Measurements from ENCODE around the gene TBC1D5.
"Not testable (repeated sequence)": the region's sequence is repeated elsewhere in the genome, so short reads cannot be mapped to it uniquely, and the experiment has no call there.

TBC1D5 gene

GRCh38 chr3:17420668-17421067, 321.8 kb downstream of the TBC1D5 start:
- FAIRE-seq (no peak), DNase-seq (ENCODE audit: low spot score) (no peak)

GRCh38 chr3:17412950-17413530, 329.4 kb downstream of the TBC1D5 start:
- FAIRE-seq (no peak), DNase-seq (ENCODE audit: low spot score) (peak; percentile 40)

- DNase-seq (ENCODE audit: low spot score) (no peak), FAIRE-seq (no peak)
These were observed 331.1 kb downstream of the TBC1D5 start for GRCh38 chr3:17411157-17411877.

GRCh38 chr3:17407576-17407975, 334.9 kb downstream of the TBC1D5 start:
- no peak for DNase-seq (ENCODE audit: low spot score)
- FAIRE-seq: no peak

GRCh38 chr3:17404548-17404947, 337.9 kb downstream of the TBC1D5 start:
- FAIRE-seq: no peak
- no peak for DNase-seq (ENCODE audit: low spot score)

GRCh38 chr3:17402442-17402841, 340.0 kb downstream of the TBC1D5 start:
- FAIRE-seq: no peak
- DNase-seq (ENCODE audit: low spot score): no peak

- DNase-seq (ENCODE audit: low spot score) (no peak), FAIRE-seq (no peak)
These were observed 340.5 kb downstream of the TBC1D5 start for GRCh38 chr3:17401912-17402311.

- FAIRE-seq (no peak), DNase-seq (ENCODE audit: low spot score) (no peak)
These were observed 342.8 kb downstream of the TBC1D5 start for GRCh38 chr3:17399586-17399985.

GRCh38 chr3:17398959-17399551, 343.4 kb downstream of the TBC1D5 start:
- FAIRE-seq (no peak), DNase-seq (ENCODE audit: low spot score) (no peak)

GRCh38 chr3:17396036-17396435, 346.4 kb downstream of the TBC1D5 start:
- no peak for FAIRE-seq

GRCh38 chr3:17394541-17395155, 347.8 kb downstream of the TBC1D5 start:
- no peak for FAIRE-seq
- no peak for DNase-seq (ENCODE audit: low spot score)

More at GRCh38 chr3:17396036-17396435, 346.4 kb downstream of the TBC1D5 start:
- DNase-seq (ENCODE audit: low spot score): no peak

GRCh38 chr3:17392516-17392915, 349.9 kb downstream of the TBC1D5 start:
- not testable (repeated sequence) for DNase-seq (ENCODE audit: low spot score); FAIRE-seq

- DNase-seq (ENCODE audit: low spot score) (no peak), FAIRE-seq (no peak)
These were observed 351.6 kb downstream of the TBC1D5 start for GRCh38 chr3:17390785-17391184.

- DNase-seq (ENCODE audit: low spot score) (no peak), FAIRE-seq (no peak)
These were observed 355.3 kb downstream of the TBC1D5 start for GRCh38 chr3:17387108-17387507.

GRCh38 chr3:17386432-17386831, 356.0 kb downstream of the TBC1D5 start:
- no peak for FAIRE-seq
- no peak for DNase-seq (ENCODE audit: low spot score)

GRCh38 chr3:17384567-17385296, 357.7 kb downstream of the TBC1D5 start:
- DNase-seq (ENCODE audit: low spot score): no peak
- FAIRE-seq: no peak

GRCh38 chr3:17373304-17373703, 369.1 kb downstream of the TBC1D5 start:
- DNase-seq (ENCODE audit: low spot score): no peak

GRCh38 chr3:17372362-17373210, 369.8 kb downstream of the TBC1D5 start:
- FAIRE-seq: no peak
- no peak for DNase-seq (ENCODE audit: low spot score)

More at GRCh38 chr3:17373304-17373703, 369.1 kb downstream of the TBC1D5 start:
- no peak for FAIRE-seq

- no peak for FAIRE-seq
These were observed 372.5 kb downstream of the TBC1D5 start for GRCh38 chr3:17369973-17370372.

GRCh38 chr3:17367171-17367570, 375.3 kb downstream of the TBC1D5 start:
- FAIRE-seq: no peak
- DNase-seq (ENCODE audit: low spot score): no peak

More at GRCh38 chr3:17369973-17370372, 372.5 kb downstream of the TBC1D5 start:
- no peak for DNase-seq (ENCODE audit: low spot score)

GRCh38 chr3:17360991-17361390, 381.4 kb downstream of the TBC1D5 start:
- DNase-seq (ENCODE audit: low spot score): no peak

More at GRCh38 chr3:17360991-17361390, 381.4 kb downstream of the TBC1D5 start:
- no peak for FAIRE-seq
